Thoracic aorta (tissue), 2 donors: ENCODE data around the gene AURKB. TPM values are rescaled to one million over a fixed set of nuclear protein-coding genes. Genes with fewer than 3 reads are reported as not detected.

ENCODE experiments used
- ATAC-seq: fragments of 150-250 bp; one replicate; pipeline ENCODE4 v1.8.0; 2017; ENCODE audit warnings: low read depth; ENCODE audit not compliant: insufficient number of reproducible peaks, low FRiP score
- DNase-seq: peaks from one replicate; pipeline ENCODE4 v3.0.0-alpha.2; 2020; ENCODE audit warnings: low spot score
- H3K27ac ChIP-seq, 2 donors: fragments of 200-600 bp; sonication (generic); 1 replicate in 1 of 2; 2 replicates in 1 of 2; pipeline ENCODE4 v1.5.1; 2016; ENCODE audit warnings: mild to moderate bottlenecking in 2 of 2, moderate library complexity in 2 of 2
- H3K27me3 ChIP-seq: fragments of 200-600 bp; sonication (generic); replicated peaks from 2 replicates; pipeline ENCODE4 v1.6.0; 2016; ENCODE audit warnings: mild to moderate bottlenecking; ENCODE audit not compliant: insufficient read depth
- H3K36me3 ChIP-seq: fragments of 200-600 bp; sonication (generic); one replicate; pipeline ENCODE4 v1.5.1; 2016
- H3K4me1 ChIP-seq, 2 donors: fragments of 200-600 bp; sonication (generic); 1 replicate in 1 of 2; 2 replicates in 1 of 2; pipeline versions ENCODE4 v1.5.1 to v1.6.0; 2016; ENCODE audit warnings: low read depth in 2 of 2, mild to moderate bottlenecking in 1 of 2; ENCODE audit not compliant: control insufficient read depth in 1 of 2
- H3K4me3 ChIP-seq: fragments of 200-600 bp; sonication (generic); 2 replicates; pipeline ENCODE4 v1.5.1; 2016; ENCODE audit warnings: mild to moderate bottlenecking
- H3K9me3 ChIP-seq: fragments of 200-600 bp; sonication (generic); 2 replicates; pipeline ENCODE4 v1.5.1; 2016
- CTCF ChIP-seq: fragments of 200-600 bp; sonication (generic); IDR thresholded peaks from one replicate; pipeline ENCODE4 v1.5.1; 2019; ENCODE audit warnings: antibody characterized with exemption
- total RNA-seq, 2 donors: library from RNA; depleted of rRNA; stranded (reverse); fragments of >200 nt; gene quantifications; one replicate each; pipeline versions ENCODE4 v1.1.0 to v1.2.3, GENCODE V29; 2016

The AURKB gene
- total RNA-seq, 2 donors from 2014 or later: 1.6 TPM; not detected in 1

GRCh38 chr17:8186787-8187516 lies 23.4 kb downstream of the AURKB start:
- no peak for TF ChIP-seq CTCF
- peaks cover 16 to 29% of the 10 kb centered on the region in 2 donors for H3K4me1 ChIP-seq
- H3K36me3 ChIP-seq: no peaks in the 10 kb centered on the region
- peak; percentile 81 for DNase-seq
- H3K27me3 ChIP-seq: no peaks in the 10 kb centered on the region
- ATAC-seq: peak; percentile 40
- H3K27ac ChIP-seq: peak overlapping the region; percentile 88 to 91
- H3K9me3 ChIP-seq: no peaks in the 10 kb centered on the region
- peak overlapping the region; percentile 73 for H3K4me3 ChIP-seq

- Histone ChIP-seq H3K27ac (peak overlapping the region; percentile 88 to 91), H3K36me3 (no peaks in the 10 kb centered on the region), H3K9me3 (no peaks in the 10 kb centered on the region), H3K4me1 (peaks cover 11 to 24% of the 10 kb centered on the region in 2 donors), H3K4me3 (peak overlapping the region; percentile 73), H3K27me3 (no peaks in the 10 kb centered on the region)
- no peak for TF ChIP-seq CTCF
- ATAC-seq (no peak), DNase-seq (no peak)
Measured at GRCh38 chr17:8186446-8186786, 24.0 kb downstream of the AURKB start.

- Histone ChIP-seq H3K36me3 (no peaks in the 10 kb centered on the region), H3K4me1 (peaks cover 9 to 21% of the 10 kb centered on the region in 2 donors), H3K27ac (peak overlapping the region; percentile 88 to 91), H3K9me3 (no peaks in the 10 kb centered on the region), H3K4me3 (peak overlapping the region; percentile 73), H3K27me3 (no peaks in the 10 kb centered on the region)
- ATAC-seq (no peak), DNase-seq (no peak)
- no peak for TF ChIP-seq CTCF
Measured at GRCh38 chr17:8185582-8186445, 24.6 kb downstream of the AURKB start.

- Histone ChIP-seq H3K27ac (peak overlapping the region; percentile 57 to 77), H3K4me3 (peak overlapping the region; percentile 80), H3K9me3 (no peaks in the 10 kb centered on the region), H3K4me1 (peaks cover 19 to 27% of the 10 kb centered on the region in 2 donors), H3K36me3 (no peaks in the 10 kb centered on the region), H3K27me3 (no peaks in the 10 kb centered on the region)
- TF ChIP-seq CTCF: no peak
- DNase-seq (no peak), ATAC-seq (no peak)
Measured at GRCh38 chr17:8176998-8177731, 33.2 kb downstream of the AURKB start.
